ENCODE data around the gene CLTCL1. TPM values are rescaled to one million over a fixed set of nuclear protein-coding genes. Genes with fewer than 3 reads are reported as not detected.

Gene CLTCL1
- total and polyA plus RNA-seq, 4 donors: 12.3 to 20.9 (median 15.7) TPM

GRCh38 chr22:19193879-19194278 is 97.6 kb downstream of the CLTCL1 start:
- 98% methylated on average over 6 of the region's 6 CpGs for WGBS (ENCODE audit: insufficient coverage)
- Histone ChIP-seq H3K27ac (ENCODE audit: low read depth, low read length) (no peak overlapping the region), H3K4me1 (ENCODE audit: control insufficient read depth, insufficient read depth, low read length) (peaks cover under 1% of the 10 kb centered on the region), H3K4me3 (ENCODE audit: low read depth, low read length) (no peak overlapping the region), H3K36me3 (ENCODE audit: control insufficient read depth, insufficient read depth, low read length) (peaks cover 50% of the 10 kb centered on the region), H3K9me3 (ENCODE audit: control insufficient read depth, insufficient read depth, low read length) (no peaks in the 10 kb centered on the region), H3K27me3 (ENCODE audit: control insufficient read depth, insufficient read depth, low read length) (no peaks in the 10 kb centered on the region)
- DNase-seq (ENCODE audit: low read depth in 4 of 6, low spot score in 6 of 6): no peak

GRCh38 chr22:19187716-19188563 is 103.6 kb downstream of the CLTCL1 start:
- no peak overlapping the region for H3K27ac ChIP-seq (ENCODE audit: low read depth, low read length)
- no peak overlapping the region for H3K4me3 ChIP-seq (ENCODE audit: low read depth, low read length)
- 97% methylated on average over 2 of the region's 6 CpGs for WGBS (ENCODE audit: insufficient coverage)
- H3K4me1 ChIP-seq (ENCODE audit: control insufficient read depth, insufficient read depth, low read length): no peaks in the 10 kb centered on the region
- H3K27me3 ChIP-seq (ENCODE audit: control insufficient read depth, insufficient read depth, low read length): no peaks in the 10 kb centered on the region
- no peak for DNase-seq (ENCODE audit: low read depth in 4 of 6, low spot score in 6 of 6)
- H3K9me3 ChIP-seq (ENCODE audit: control insufficient read depth, insufficient read depth, low read length): no peaks in the 10 kb centered on the region
- H3K36me3 ChIP-seq (ENCODE audit: control insufficient read depth, insufficient read depth, low read length): peaks cover 42% of the 10 kb centered on the region

GRCh38 chr22:19184276-19184997 is 107.1 kb downstream of the CLTCL1 start:
- peaks cover 6% of the 10 kb centered on the region for H3K4me1 ChIP-seq (ENCODE audit: control insufficient read depth, insufficient read depth, low read length)
- no peak overlapping the region for H3K27ac ChIP-seq (ENCODE audit: low read depth, low read length)
- no peak for DNase-seq (ENCODE audit: low read depth in 4 of 6, low spot score in 6 of 6)
- H3K27me3 ChIP-seq (ENCODE audit: control insufficient read depth, insufficient read depth, low read length): no peaks in the 10 kb centered on the region
- no peak overlapping the region for H3K4me3 ChIP-seq (ENCODE audit: low read depth, low read length)
- peaks cover 39% of the 10 kb centered on the region for H3K36me3 ChIP-seq (ENCODE audit: control insufficient read depth, insufficient read depth, low read length)
- H3K9me3 ChIP-seq (ENCODE audit: control insufficient read depth, insufficient read depth, low read length): no peaks in the 10 kb centered on the region
- WGBS (ENCODE audit: insufficient coverage): 93% methylated on average over 19 of the region's 20 CpGs

GRCh38 chr22:19183216-19183615 is 108.3 kb downstream of the CLTCL1 start:
- Histone ChIP-seq H3K4me3 (ENCODE audit: low read depth, low read length) (no peak overlapping the region), H3K36me3 (ENCODE audit: control insufficient read depth, insufficient read depth, low read length) (peaks cover 39% of the 10 kb centered on the region), H3K9me3 (ENCODE audit: control insufficient read depth, insufficient read depth, low read length) (no peaks in the 10 kb centered on the region), H3K4me1 (ENCODE audit: control insufficient read depth, insufficient read depth, low read length) (peaks cover 12% of the 10 kb centered on the region), H3K27ac (ENCODE audit: low read depth, low read length) (no peak overlapping the region), H3K27me3 (ENCODE audit: control insufficient read depth, insufficient read depth, low read length) (no peaks in the 10 kb centered on the region)
- WGBS (ENCODE audit: insufficient coverage): 93% methylated on average over 9 of the region's 9 CpGs
- no peak for DNase-seq (ENCODE audit: low read depth in 4 of 6, low spot score in 6 of 6)

DNA sequence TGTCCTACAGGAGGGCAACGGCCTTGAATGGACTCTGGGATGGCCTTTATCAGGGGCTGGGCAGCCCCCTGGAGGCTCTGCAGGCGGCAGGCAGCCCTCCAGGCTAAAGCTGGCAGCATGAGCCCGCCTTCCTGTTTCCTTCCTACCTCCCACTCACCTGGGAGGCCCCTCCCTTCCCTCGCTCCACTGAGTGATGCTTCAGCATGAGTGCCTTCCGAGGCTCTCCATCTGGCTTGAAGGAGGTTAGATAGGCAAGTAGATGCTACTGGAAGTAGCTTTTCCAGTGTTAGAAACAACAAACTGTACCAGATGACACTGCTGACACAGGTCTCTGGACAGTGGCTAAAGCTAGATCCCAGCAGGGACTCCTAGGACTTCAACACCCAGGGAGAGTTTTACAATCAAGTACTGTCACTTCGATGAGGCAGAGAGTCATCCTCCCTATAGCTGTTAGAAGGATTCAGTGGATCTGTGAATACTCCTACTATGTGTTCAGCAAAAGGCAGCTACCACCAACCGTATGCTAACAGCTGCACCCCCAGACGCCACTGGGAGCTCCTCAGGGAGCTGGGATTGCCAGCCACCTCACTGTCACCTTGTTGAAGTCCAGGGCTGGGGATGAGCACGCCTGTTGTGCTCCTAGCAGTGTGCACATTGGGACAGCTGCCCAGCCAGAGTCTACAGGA is 108.9 kb downstream of the CLTCL1 start:
- H3K9me3 ChIP-seq (ENCODE audit: control insufficient read depth, insufficient read depth, low read length): no peaks in the 10 kb centered on the region
- H3K4me1 ChIP-seq (ENCODE audit: control insufficient read depth, insufficient read depth, low read length): peaks cover 14% of the 10 kb centered on the region
- no peaks in the 10 kb centered on the region for H3K27me3 ChIP-seq (ENCODE audit: control insufficient read depth, insufficient read depth, low read length)
- no peak for DNase-seq (ENCODE audit: low read depth in 4 of 6, low spot score in 6 of 6)
- peaks cover 35% of the 10 kb centered on the region for H3K36me3 ChIP-seq (ENCODE audit: control insufficient read depth, insufficient read depth, low read length)
- H3K27ac ChIP-seq (ENCODE audit: low read depth, low read length): no peak overlapping the region
- 78% methylated on average over 6 of the region's 9 CpGs for WGBS (ENCODE audit: insufficient coverage)
- H3K4me3 ChIP-seq (ENCODE audit: low read depth, low read length): no peak overlapping the region

DNA sequence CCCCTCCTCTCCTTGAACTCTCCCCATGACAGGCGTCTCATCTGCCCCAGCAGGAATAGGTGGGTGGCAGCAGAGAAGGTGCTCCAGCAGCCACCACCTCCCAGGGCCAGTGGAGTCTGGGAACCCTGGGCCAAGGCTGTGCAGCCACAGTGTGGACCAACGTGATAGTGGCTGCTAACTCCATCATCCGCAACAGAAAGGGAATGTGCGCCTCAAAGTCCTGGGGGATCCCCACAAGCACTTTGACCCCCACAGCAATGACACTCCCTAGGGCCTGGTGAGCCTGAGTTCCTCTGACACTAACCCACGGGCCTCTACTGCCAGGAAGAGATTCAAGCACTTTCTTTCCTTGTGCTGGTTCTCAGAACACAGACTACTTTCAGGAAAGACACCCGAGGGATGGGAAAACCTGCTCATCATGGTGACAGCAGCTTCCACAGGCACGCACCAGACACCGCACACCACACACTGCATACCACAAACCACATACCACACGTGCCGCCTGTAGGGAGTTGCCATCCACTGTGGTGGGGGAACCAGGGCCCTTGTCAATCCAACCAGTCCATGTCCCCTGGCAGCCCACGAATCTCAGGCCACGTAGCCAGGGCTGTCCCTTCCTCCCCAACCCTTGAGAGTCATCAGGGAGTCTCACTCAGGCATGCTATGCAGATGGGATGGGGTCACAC is 109.6 kb downstream of the CLTCL1 start:
- H3K9me3 ChIP-seq (ENCODE audit: control insufficient read depth, insufficient read depth, low read length): no peaks in the 10 kb centered on the region
- H3K4me3 ChIP-seq (ENCODE audit: low read depth, low read length): no peak overlapping the region
- H3K27ac ChIP-seq (ENCODE audit: low read depth, low read length): no peak overlapping the region
- no peak for DNase-seq (ENCODE audit: low read depth in 4 of 6, low spot score in 6 of 6)
- peaks cover 20% of the 10 kb centered on the region for H3K4me1 ChIP-seq (ENCODE audit: control insufficient read depth, insufficient read depth, low read length)
- H3K27me3 ChIP-seq (ENCODE audit: control insufficient read depth, insufficient read depth, low read length): no peaks in the 10 kb centered on the region
- H3K36me3 ChIP-seq (ENCODE audit: control insufficient read depth, insufficient read depth, low read length): peaks cover 39% of the 10 kb centered on the region
- 75% methylated on average over 10 of the region's 12 CpGs for WGBS (ENCODE audit: insufficient coverage)

DNA sequence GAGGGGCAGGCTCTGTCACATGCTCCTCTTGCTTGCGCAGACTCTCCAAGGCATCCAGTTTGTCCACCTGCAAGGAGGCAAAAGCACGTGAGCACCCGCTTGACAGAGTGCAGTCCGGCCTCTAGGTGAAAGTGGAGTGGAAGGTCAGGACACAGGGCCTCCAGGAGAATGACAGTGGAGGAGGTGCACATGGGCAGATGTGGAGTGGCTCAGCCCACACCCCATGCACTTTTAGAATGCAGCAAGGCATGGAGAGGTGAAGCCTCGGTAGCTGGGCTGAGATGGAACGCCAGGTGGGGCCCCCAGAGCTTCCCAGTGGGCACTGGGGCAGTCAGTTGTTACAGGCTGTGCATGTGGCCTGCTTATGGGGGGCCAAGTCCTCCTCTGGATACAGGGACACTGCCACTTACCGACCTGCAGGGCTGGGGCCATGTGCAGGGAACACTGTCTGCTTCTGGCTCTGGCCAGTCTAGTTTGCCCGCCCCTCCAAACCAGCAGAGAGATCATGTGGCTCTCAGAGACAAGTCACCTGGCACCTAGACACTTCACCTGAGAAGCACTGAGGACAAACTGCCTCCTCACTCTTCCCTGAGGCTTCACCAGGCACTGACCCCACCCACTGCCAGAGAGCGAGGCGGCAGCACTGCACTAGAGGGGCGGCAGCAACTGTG is 110.6 kb downstream of the CLTCL1 start:
- no peak for DNase-seq (ENCODE audit: low read depth in 4 of 6, low spot score in 6 of 6)
- H3K27me3 ChIP-seq (ENCODE audit: control insufficient read depth, insufficient read depth, low read length): no peaks in the 10 kb centered on the region
- H3K4me3 ChIP-seq (ENCODE audit: low read depth, low read length): no peak overlapping the region
- peaks cover 31% of the 10 kb centered on the region for H3K4me1 ChIP-seq (ENCODE audit: control insufficient read depth, insufficient read depth, low read length)
- H3K27ac ChIP-seq (ENCODE audit: low read depth, low read length): no peak overlapping the region
- H3K9me3 ChIP-seq (ENCODE audit: control insufficient read depth, insufficient read depth, low read length): no peaks in the 10 kb centered on the region
- WGBS (ENCODE audit: insufficient coverage): 85% methylated on average over 8 of the region's 11 CpGs
- peaks cover 47% of the 10 kb centered on the region for H3K36me3 ChIP-seq (ENCODE audit: control insufficient read depth, insufficient read depth, low read length)

GRCh38 chr22:19180234-19180633 is 111.3 kb downstream of the CLTCL1 start:
- 90% methylated on average over 9 of the region's 9 CpGs for WGBS (ENCODE audit: insufficient coverage)
- H3K9me3 ChIP-seq (ENCODE audit: control insufficient read depth, insufficient read depth, low read length): no peaks in the 10 kb centered on the region
- DNase-seq (ENCODE audit: low read depth in 4 of 6, low spot score in 6 of 6): no peak
- no peak overlapping the region for H3K4me3 ChIP-seq (ENCODE audit: low read depth, low read length)
- no peak overlapping the region for H3K27ac ChIP-seq (ENCODE audit: low read depth, low read length)
- peaks cover 37% of the 10 kb centered on the region for H3K4me1 ChIP-seq (ENCODE audit: control insufficient read depth, insufficient read depth, low read length)
- no peaks in the 10 kb centered on the region for H3K27me3 ChIP-seq (ENCODE audit: control insufficient read depth, insufficient read depth, low read length)
- peaks cover 49% of the 10 kb centered on the region for H3K36me3 ChIP-seq (ENCODE audit: control insufficient read depth, insufficient read depth, low read length)

Data from spinal cord (tissue), 10 donors.